ENCODE measurements around the gene MAN1A1. TPM values are rescaled to one million over a fixed set of nuclear protein-coding genes. Genes with fewer than 3 reads are reported as not detected.
"Not testable (repeated sequence)": the region's sequence is repeated elsewhere in the genome, so short reads cannot be mapped to it uniquely, and the experiment has no call there.

The MAN1A1 gene
- total RNA-seq, 1 experiment from 2014 or later, result 15.4 TPM

GRCh38 chr6:119156082-119156481, 193.5 kb downstream of the MAN1A1 start:
- H3K36me3 ChIP-seq; H3K27ac ChIP-seq; H3K4me1 ChIP-seq; H3K4me3 ChIP-seq; H3K27me3 ChIP-seq; DNase-seq; H3K9me3 ChIP-seq (replicated peaks): not testable (repeated sequence)

- Histone ChIP-seq H3K4me1 (peaks cover 7% of the 10 kb centered on the region), H3K36me3 (no peaks in the 10 kb centered on the region), H3K27ac (no peak overlapping the region), H3K9me3 (replicated peaks) (no peaks in the 10 kb centered on the region), H3K27me3 (no peaks in the 10 kb centered on the region), H3K4me3 (no peak overlapping the region)
- DNase-seq, result no peak
These were observed 197.4 kb downstream of the MAN1A1 start for GRCh38 chr6:119152187-119152586.

- no peaks in the 10 kb centered on the region for H3K9me3 ChIP-seq (replicated peaks)
- H3K27me3 ChIP-seq, result no peaks in the 10 kb centered on the region
- H3K27ac ChIP-seq, result no peak overlapping the region
- H3K4me1 ChIP-seq, result peaks cover 11% of the 10 kb centered on the region
- H3K4me3 ChIP-seq, result no peak overlapping the region
- no peak for DNase-seq
- H3K36me3 ChIP-seq, result no peaks in the 10 kb centered on the region
These were observed 200.6 kb downstream of the MAN1A1 start for GRCh38 chr6:119148825-119149525.

GRCh38 chr6:119148098-119148824, 201.3 kb downstream of the MAN1A1 start:
- no peak overlapping the region for H3K4me3 ChIP-seq
- peaks cover 11% of the 10 kb centered on the region for H3K4me1 ChIP-seq
- no peaks in the 10 kb centered on the region for H3K27me3 ChIP-seq
- no peak overlapping the region for H3K27ac ChIP-seq
- no peaks in the 10 kb centered on the region for H3K36me3 ChIP-seq
- peak; percentile 37 to 79 for DNase-seq
- no peaks in the 10 kb centered on the region for H3K9me3 ChIP-seq (replicated peaks)

- no peaks in the 10 kb centered on the region for H3K27me3 ChIP-seq
- peaks cover 11% of the 10 kb centered on the region for H3K4me1 ChIP-seq
- DNase-seq, result peak; percentile 65 to 67
- no peak overlapping the region for H3K4me3 ChIP-seq
- H3K27ac ChIP-seq, result peak overlapping the region; percentile 20; the same call in 1 of the 2 replicates
- no peaks in the 10 kb centered on the region for H3K36me3 ChIP-seq
- no peaks in the 10 kb centered on the region for H3K9me3 ChIP-seq (replicated peaks)
These were observed 202.2 kb downstream of the MAN1A1 start for GRCh38 chr6:119147101-119148053.

GRCh38 chr6:119145111-119145510, 204.4 kb downstream of the MAN1A1 start:
- peaks cover 11% of the 10 kb centered on the region for H3K4me1 ChIP-seq
- H3K36me3 ChIP-seq, result no peaks in the 10 kb centered on the region
- no peak for DNase-seq
- no peak overlapping the region for H3K4me3 ChIP-seq
- H3K9me3 ChIP-seq (replicated peaks), result no peaks in the 10 kb centered on the region
- no peaks in the 10 kb centered on the region for H3K27me3 ChIP-seq
- H3K27ac ChIP-seq, result no peak overlapping the region

GRCh38 chr6:119142637-119143036, 206.9 kb downstream of the MAN1A1 start:
- H3K27ac ChIP-seq, result no peak overlapping the region
- H3K4me3 ChIP-seq, result no peak overlapping the region
- no peak for DNase-seq
- no peaks in the 10 kb centered on the region for H3K36me3 ChIP-seq
- no peaks in the 10 kb centered on the region for H3K9me3 ChIP-seq (replicated peaks)
- H3K27me3 ChIP-seq, result no peaks in the 10 kb centered on the region
- H3K4me1 ChIP-seq, result peaks cover 8% of the 10 kb centered on the region

- DNase-seq, result no peak
- Histone ChIP-seq H3K27me3 (no peaks in the 10 kb centered on the region), H3K4me3 (no peak overlapping the region), H3K9me3 (replicated peaks) (no peaks in the 10 kb centered on the region), H3K36me3 (no peaks in the 10 kb centered on the region), H3K4me1 (peaks cover 4% of the 10 kb centered on the region), H3K27ac (no peak overlapping the region)
These were observed 207.5 kb downstream of the MAN1A1 start for GRCh38 chr6:119142041-119142440.

GRCh38 chr6:119140196-119141140, 209.1 kb downstream of the MAN1A1 start:
- no peak overlapping the region for H3K27ac ChIP-seq
- H3K9me3 ChIP-seq (replicated peaks), result no peaks in the 10 kb centered on the region
- no peaks in the 10 kb centered on the region for H3K4me1 ChIP-seq
- no peaks in the 10 kb centered on the region for H3K27me3 ChIP-seq
- no peak overlapping the region for H3K4me3 ChIP-seq
- DNase-seq, result no peak
- H3K36me3 ChIP-seq, result no peaks in the 10 kb centered on the region

GRCh38 chr6:119138906-119139541, 210.5 kb downstream of the MAN1A1 start:
- H3K9me3 ChIP-seq (replicated peaks), result no peaks in the 10 kb centered on the region
- no peaks in the 10 kb centered on the region for H3K4me1 ChIP-seq
- no peaks in the 10 kb centered on the region for H3K27me3 ChIP-seq
- no peaks in the 10 kb centered on the region for H3K36me3 ChIP-seq
- H3K27ac ChIP-seq, result no peak overlapping the region
- DNase-seq, result no peak
- H3K4me3 ChIP-seq, result no peak overlapping the region

- Histone ChIP-seq H3K4me1 (peaks cover 3% of the 10 kb centered on the region), H3K27me3 (no peaks in the 10 kb centered on the region), H3K36me3 (no peaks in the 10 kb centered on the region), H3K9me3 (replicated peaks) (no peaks in the 10 kb centered on the region), H3K27ac (no peak overlapping the region), H3K4me3 (no peak overlapping the region)
- DNase-seq, result no peak
These were observed 212.1 kb downstream of the MAN1A1 start for GRCh38 chr6:119137194-119138072.

- H3K4me1 ChIP-seq, result peaks cover 18% of the 10 kb centered on the region
- DNase-seq, result no peak
- H3K27ac ChIP-seq, result no peak overlapping the region
- H3K27me3 ChIP-seq, result no peaks in the 10 kb centered on the region
- no peak overlapping the region for H3K4me3 ChIP-seq
- H3K9me3 ChIP-seq (replicated peaks), result no peaks in the 10 kb centered on the region
- no peaks in the 10 kb centered on the region for H3K36me3 ChIP-seq
These were observed 214.8 kb downstream of the MAN1A1 start for GRCh38 chr6:119134752-119135151.

- no peak for DNase-seq
- Histone ChIP-seq H3K9me3 (replicated peaks) (no peaks in the 10 kb centered on the region), H3K4me3 (no peak overlapping the region), H3K4me1 (peaks cover 21% of the 10 kb centered on the region), H3K27me3 (no peaks in the 10 kb centered on the region), H3K27ac (no peak overlapping the region), H3K36me3 (no peaks in the 10 kb centered on the region)
These were observed 216.2 kb downstream of the MAN1A1 start for GRCh38 chr6:119133400-119133799.

All from SJCRH30 (cell line).